CD4-positive, alpha-beta T cell treated with Interleukin-2 at 100 ng/mL for 4 hours (primary cell): ENCODE data around the gene KCNQ1.

Experiments
- DNase-seq: peaks from one replicate; pipeline ENCODE4 v3.0.0-alpha.2; 2020; ENCODE audit warnings: low spot score

Gene KCNQ1

DNA sequence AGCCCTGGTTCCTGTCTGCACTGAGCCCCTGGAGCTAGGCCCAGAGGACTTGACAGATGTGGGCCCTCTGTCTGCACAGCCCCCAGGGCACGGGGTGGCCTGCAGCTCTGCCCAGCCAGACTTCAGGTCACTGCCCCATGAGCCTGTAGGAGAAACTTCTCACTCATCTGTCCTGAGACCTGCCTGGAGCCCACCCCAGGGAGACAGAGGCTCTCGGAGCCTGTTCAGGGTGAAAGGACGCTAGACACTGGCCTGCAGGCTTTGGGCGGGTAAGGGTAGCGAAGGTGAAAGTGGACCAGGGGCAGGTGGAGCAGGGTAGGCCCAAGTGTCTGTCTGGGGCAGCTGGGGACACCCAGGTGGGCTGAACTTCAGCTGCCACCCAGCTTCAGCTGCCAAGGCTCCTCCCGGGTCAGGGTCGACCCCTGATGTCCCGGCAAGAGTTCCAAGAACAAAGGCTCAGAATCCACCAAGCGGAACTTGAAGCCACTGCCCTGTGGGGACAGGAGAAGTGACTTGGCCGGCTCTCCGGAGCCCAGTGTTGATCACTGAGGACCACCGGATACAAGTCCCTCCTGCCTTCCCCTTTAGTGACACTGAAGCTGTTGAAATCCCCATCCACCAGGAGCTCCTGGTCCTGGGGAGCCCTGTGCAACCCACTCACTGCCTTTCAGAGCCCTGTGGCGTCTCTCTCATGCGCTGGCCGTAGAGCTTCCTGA is 90.3 kb downstream of the KCNQ1 start:
- no peak for DNase-seq

DNA sequence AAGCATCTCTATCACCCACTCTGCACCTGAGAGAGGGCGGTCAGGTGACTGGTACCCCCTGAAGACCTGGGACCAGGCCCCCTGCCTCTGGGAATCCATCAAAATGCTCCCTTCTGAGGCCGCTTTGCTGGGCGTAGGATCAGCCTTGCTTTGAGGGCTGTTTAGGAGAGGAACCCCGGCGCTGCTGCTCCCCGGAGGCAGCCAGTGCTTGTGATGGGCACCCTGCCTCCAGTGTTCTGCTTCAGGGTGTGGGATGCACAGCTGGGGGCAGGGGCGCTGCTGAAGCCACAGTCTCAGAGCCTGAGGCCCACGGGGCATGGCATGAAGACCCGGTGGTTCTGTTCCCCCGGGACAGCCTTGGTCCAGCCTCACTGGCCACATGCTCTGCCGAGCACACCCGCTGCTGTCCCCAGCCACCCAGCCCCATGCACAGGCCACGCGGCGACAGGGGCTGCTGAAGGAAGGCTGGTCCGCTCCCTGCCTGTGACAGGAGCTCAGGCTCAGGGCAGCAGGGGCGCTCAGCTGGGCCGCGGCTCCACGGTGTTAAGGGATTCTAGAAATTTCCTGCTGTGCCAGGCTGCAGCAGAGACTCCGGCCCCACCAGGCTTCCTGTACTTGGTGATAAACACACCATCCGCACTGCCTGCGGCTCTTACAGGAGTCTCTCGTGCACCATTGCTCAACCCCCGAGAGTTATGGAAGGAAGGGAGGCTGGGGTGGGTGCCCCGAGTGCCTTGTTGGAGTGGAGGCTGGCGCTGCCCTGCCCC is 91.0 kb downstream of the KCNQ1 start:
- no peak for DNase-seq

DNA sequence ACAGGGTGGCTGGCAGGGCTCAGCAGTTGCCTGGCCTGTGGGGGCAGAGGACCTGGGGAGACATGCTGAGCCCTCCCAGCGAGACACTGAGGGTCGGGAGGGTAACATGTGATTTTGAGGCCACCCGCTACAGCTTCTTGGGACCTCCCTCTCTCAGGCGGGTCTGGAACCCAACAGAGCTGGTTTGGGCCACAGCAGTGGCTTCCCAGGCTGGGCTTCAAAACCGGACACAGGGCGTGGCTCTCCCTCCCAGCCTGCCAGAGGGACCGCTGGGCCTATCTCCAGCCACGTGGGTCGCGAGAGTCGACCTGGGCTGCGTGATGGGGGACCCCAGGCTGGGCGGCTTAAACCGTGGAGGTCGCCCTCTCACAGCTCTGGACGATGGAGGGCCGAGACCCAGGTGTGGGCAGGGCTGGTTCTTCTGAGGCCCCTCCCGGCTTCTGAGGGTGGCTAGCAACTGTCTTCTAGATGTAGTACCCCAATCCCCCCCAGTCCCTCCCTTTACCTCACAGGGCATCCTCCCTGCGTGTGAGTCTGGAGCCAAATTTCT is 91.7 kb downstream of the KCNQ1 start:
- no peak for DNase-seq

DNA sequence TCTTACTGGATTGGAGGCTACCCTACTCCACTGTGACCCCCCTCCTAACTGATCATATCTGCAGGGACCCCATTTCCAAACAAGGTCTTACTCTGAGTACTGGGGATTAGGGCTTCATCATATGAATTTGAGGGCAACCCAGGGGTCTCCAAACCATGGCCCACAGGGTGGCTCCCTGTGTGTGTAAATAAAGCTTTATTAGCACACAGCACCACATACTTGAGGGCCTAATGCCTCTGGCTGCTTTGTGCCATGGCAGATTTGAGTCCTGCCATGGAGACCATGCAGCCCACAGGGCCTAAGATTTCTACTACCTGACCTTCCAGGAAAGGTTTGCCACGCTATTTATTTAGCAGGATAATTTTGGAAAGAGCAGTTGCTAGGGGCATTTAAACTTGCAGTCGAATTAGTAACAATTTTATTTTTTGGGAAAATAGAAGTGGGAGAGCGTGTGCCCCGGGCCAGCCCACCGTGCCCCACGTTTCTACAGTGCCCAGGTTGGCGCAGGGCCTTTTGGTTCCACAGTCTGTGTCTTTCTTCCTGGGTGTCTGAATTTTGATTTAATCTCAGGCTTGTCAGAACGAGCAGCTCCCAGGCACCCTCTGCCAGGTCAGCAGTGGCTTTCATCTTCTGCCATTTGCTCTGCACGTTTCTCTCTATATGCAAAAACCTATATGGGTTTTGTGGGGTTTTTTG is 92.3 kb downstream of the KCNQ1 start:
- no peak for DNase-seq

DNA sequence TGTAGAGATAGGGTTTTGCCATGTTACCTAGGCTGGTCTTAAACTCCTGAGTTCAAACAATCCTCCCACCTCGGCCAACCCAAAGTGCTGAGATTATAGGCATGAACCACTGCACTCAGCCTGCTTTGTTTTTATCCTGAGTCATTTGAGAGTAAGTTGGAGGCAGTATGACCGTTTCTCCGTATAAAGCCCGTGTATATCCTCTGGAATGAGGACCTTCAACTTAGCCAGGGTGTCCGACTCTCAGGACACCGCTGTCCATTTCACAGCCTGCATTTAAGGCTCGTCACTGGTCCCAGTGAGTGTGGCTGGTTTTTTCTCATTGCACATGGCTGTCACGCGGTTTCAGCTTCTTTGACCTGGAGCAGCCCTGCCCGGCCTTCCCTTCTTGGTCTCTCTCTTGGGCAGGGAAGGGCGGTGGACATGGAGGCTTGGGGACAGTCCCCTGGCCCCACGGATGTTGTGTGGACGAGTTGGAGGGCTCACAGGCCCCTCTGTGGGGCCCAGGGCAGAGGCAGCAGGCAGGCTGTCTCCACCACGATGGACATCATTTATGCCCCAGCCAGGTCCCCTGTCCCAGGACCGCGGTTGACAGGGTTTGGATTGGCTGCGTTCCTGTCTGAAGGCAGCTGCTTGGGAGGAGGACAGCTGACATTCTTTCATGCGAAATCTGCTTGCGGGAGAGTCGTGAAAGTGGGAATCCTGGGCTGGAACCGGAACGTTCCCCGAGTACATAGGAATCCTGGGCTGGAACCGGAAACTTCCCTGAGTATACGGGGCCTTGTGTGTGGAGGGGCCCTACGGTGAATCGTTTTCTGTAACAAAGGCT is 93.3 kb downstream of the KCNQ1 start:
- no peak for DNase-seq

DNA sequence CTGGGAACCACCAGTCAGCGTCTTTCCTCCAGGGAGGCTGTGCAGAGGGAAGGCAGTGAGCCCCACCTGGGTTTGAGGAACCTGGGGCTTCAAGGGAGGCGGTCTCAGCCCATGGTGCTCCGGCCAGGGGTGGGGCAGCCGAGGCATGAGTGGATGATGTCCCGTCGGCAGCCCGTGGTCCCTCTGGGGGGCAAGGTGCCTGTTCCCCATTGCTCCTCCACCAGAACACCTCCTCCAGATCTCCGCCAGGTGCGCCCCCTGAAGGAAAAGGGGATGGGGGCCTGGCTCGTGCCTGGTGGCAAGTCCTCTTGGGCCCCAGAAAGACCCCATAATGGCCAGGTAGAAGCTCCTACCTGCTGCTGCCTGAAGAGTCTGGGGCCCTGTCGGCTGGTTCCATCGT is 94.1 kb downstream of the KCNQ1 start:
- no peak for DNase-seq

DNA sequence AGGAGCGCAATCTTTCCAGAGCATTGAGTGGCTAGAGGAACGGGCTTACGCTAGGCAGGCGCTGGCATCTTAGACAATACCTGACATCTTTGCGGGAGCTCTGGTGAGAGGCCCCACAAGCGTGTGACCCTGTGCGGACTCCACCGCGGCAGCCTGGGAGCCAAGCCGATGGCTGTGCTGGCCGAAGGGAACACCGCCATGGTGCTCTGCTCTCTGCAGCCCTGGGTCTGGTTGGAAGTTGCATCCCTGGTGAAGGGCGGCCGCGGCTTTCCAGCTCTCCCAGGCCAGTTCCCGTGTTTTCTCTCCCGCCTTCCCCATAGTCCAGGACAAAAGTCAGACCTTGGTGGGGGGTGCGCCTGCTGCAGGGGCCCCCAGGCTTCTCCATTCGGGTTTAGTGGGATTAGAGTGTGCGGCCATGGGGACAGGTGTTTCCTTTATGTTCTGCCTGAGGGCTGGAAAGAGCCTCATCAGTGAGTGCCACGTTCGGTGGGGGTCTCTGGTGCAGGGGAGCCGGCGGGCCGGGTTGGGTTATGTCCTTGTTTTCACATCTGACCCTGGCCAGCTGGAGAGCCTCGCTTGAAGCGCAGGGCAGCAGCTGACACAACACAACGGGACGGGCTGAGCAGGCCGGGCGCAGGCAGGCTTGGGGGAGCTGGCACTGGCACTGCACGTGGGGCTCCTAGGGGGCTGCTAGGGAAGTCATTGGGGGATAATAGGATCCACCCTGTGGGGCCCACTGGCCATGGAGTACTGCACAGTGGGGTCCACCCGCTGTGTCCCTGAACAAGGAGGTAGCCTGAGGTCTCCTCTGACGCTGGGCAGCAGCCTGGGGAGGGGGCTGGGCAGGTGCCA is 94.8 kb downstream of the KCNQ1 start:
- no peak for DNase-seq

DNA sequence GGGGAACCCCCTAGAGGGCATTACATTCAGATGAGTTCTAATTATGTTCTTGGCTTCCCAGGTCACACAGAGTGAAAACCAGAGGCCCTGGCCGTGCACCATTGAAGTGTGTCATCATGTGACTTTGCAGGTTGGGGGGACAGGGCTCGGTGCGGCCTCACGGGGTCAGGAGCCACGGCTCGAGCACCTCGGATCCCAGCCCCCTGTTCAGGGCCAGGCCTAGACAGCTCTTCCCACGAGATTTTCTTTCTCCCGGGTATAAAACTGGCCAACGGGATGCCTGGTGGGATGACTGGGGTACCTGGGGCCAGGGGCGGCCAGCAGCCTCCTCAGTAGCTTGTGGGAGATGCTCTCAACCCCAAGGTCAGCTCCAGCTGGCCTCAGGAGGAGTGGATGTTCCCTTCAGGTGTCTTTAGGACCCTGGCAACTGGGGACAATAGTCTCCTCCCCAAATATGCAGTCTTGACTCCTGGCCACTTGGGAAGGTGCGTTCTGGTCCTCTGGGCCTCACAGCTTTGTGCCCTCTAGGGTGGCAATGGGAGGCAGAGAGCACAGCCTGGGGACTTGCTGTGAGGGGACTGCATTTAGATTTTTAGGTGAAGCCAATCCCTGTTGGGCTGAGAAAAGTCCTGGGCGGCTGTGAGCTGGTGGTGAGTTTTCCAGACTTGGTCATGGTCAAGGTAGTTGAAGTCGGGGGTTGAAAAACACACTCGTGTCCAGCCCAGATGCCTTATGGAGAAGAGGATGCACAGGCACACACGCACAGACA is 95.6 kb downstream of the KCNQ1 start:
- no peak for DNase-seq

DNA sequence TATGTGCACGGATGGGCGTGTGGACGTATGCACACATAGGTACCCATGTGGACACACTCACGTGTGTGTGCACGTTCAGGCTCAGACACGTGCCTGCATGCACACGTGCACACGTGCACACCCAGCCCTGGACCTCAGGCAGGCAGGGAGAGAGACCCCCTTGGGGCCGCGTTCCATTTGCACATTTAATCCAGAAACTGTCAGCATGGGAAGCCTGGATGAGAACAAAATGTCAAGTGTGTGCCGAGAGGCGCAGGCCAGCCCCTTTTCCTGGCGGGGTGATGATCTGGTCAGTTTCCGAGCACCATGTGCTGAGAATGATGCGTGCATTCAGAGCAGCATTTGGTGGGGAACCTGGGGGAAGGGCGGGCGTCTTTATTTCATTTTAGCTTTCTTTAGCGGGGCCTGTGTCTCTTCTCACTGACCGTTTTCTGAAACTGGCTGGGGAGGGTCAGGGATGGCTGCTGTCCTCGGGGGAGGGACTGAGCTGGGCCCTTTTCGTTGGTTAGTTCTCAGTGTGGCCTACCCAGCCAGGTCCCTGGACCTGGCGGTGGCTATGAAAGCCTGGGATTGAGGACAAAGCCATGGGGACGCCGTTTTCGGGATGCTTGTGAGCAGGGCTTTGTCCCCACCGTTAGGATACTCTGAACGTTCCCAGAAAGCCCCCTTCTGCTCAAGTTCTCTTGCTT is 96.3 kb downstream of the KCNQ1 start:
- DNase-seq: no peak

DNA sequence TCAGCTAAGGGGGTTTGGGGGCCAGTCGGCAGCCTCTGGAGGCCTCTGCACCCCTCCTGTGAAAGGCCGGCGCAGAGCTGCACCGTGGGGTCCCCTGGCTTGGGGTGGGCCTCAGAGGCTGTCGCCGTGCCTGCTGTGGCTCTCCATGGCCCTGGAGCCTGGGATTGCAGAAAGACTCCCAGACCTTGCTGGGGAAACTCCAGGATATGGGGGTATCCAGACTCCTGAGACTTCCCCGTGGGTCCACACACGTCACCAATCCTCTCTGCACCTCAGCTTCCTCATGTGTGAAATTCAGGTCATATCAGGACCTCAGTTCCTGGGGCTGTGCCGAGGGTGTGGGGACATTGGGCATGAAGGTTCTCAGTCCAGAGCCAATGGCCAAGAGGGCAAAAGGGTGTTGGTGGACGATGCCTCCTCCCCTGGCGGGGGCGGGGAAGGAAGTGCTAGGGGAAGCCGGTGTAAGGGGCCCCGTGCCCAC is 97.1 kb downstream of the KCNQ1 start:
- no peak for DNase-seq

DNA sequence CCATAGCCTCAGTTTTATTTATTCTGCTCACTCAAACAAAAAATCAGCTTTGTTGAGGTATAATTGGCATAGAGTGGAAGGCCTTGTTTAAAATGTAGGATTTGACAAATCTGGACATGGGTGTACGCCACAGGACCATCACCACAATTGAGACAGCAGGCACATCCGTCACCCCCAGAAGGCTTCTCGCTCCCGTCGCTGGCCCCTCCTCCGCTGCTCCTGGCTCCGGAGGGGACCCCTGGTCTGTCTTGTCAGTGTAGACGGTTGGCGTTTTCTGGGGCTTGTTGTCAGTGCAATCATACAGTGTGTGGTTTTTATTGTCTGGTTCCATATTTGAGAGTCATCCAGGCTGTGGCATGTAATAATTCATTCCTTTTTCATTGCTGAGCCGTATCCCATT is 97.6 kb downstream of the KCNQ1 start:
- no peak for DNase-seq

DNA sequence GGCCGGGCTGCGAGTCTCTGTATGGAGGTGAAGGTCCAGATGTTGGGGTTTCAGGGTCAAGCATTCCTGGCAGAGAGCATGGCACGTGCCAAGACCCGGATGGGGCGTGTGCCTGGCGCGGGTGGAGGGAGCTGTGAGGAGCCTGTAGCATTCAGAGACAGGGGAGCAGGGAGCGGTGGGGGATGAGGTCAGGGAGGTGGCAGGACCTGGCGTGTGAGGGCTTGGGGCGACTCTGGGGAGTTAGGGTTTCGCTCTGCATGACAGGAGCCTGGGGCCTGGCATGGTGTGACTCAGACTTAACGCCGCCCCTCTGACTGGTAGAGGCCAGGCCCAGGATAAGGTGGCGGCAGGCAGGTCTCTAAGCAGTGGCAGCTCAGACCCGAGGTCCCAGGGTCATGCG is 103.0 kb downstream of the KCNQ1 start:
- DNase-seq: no peak

DNA sequence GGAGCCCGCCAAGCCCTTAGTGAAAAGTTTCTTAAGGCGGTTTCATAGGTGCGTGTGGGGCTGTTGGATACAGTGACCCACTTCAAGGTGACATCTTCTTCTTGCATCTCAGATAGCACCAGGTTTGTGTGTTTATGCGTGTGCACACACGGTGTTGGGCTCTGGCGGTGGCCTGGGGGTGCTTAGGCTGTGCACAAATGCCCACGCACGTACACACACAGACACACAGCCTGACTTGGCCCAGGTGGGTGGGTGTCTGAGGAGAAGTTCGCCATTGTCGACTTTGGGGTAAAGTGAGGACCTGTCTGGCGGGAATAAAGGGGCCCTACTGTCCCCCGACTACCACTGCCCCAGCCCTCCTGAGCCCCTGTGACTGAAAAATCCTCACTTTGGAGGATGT is 103.8 kb downstream of the KCNQ1 start:
- DNase-seq: no peak

DNA sequence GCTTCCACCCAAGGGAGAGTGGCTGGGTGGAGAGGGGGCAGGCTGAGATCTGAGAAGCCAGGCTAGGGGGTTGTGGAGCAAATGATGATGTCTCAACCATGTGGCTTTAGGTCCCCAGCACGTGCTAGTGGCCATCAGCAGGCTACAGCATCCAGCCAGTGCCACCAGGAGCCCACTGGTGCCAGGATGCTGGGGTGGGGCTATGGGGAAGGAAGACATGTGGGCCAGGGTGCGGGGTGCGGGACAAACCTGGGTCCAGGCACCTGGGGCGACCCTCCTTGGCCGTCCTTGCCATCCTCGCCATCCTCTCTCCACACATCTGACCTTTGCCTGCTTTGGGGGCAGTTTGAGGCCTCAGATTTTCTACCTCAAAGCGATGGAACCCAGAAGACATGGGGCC is 104.3 kb downstream of the KCNQ1 start:
- DNase-seq: no peak

DNA sequence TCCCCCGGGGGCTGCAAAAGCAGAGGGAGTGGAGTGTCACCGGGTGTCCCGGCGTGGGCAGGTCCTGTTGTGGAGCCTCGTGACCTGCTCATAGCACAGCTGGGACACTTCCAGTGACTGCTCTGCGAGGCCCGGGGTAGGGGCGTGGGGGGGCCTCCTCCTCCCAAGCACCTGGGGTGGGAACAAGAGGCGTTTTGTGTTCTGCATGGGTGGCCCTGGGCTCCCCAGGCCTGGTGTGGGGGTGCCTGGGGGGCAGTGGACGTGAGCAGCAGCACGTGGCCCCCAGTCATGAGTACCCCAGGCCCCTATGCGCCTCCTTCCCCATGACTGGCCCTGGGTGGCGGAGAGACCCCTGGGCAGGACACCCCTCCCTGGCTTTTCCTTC is 104.7 kb downstream of the KCNQ1 start:
- DNase-seq: no peak

DNA sequence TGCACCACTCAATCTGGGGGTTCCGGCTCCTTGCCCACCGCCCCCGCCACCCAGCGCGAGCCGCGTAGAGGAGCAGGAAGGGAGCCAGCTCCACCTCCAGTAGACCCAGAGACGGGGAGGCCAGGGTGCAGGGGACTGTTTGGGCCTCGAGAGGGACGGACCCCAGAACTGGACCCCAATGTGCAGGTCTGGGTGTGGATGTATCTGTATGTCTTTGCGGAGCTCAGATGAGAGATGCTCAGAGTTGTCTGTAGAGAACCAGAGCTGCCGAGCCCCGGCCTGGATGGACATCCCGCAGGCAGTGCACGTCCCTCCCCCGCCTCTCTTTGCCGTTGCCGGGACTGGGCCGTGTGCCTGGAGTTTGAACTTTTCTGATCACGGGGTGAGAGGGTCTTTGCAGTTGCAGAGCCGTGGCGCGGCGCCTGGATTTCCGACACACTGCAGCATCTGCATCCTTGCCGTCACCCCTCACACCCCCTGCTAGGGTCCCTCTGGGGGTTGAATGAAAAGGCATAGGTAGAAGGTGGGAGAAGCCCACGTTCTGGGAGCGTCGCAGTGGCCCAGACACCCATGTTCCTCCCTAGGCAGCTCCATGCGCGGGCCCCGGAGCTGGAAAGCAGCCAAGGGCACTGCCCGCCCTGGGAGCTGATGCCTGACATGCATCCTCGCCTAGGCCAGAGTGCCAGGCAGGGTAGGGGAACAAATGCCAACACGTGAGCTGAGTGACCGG is 105.2 kb downstream of the KCNQ1 start:
- DNase-seq: no peak

DNA sequence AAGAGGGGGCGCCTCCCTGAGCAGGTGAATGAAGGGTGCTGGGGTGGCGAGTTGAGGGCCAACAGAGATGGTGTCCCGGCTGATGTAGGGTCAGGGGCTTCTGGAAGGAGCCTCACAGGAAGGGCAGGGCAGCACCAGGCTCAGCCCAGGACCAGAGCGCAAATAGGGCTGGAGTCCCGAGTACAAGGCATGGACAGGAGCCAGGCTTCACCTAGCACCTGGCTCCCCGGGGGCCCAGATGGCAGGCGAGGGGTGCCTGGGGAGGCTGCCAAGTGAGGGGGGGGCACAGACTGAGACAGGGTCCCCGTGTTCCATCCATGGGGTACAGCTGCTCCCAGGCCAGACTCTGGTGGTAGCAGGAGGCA is 105.8 kb downstream of the KCNQ1 start:
- no peak for DNase-seq

DNA sequence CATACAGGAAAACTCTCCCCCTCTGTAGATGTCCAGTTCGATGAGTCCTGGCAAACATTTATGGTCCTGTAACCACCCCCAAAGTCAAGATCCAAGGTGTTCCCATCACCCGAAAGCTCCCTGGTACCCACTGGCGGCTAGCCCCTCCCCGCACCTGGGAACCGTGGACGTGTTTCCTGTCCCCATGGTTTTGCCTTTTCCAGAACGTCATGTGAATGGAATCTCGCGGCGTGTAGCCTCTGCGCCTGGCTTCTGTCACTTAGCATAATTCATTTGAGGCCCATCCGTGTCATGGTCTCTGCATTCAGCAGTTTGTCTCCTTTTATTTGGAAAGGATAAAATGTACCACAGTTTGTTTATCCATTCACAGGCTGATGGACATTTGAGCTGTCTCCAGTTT is 106.3 kb downstream of the KCNQ1 start:
- DNase-seq: no peak

DNA sequence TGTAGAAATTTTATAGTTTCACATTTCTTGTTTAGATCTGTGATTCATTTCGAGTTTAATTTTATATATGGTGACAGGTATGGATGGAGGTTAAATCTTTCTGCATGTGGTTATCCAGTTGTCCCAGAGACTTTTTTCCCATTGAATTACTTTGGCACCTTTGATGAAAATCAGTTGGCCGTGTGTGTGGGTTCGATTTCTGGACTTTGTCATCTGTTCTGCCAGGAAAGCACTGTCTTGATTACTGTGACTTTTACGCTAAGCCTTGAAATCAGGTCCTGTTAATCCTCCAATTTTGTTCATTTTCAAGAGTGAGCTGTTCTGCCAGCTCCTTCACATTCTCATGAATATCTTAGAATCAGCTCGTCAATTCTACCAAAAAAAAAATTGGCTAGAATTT is 107.4 kb downstream of the KCNQ1 start:
- DNase-seq: no peak
